ENCODE data around the gene MAP4K2.

The MAP4K2 gene

GRCh38 chr11:64834723-64835615 is 32.0 kb upstream of the MAP4K2 start:
- no peak for TF ChIP-seq CTCF (IDR thresholded peaks at IDR 0.05; ENCODE audit: low read depth, low read length)
- no peaks in the 10 kb centered on the region for H3K9me3 ChIP-seq (ENCODE audit: severe bottlenecking)
- H3K27me3 ChIP-seq (ENCODE audit: insufficient read depth, low read depth, severe bottlenecking) = no peaks in the 10 kb centered on the region
- no peak overlapping the region for H3K27ac ChIP-seq
- no peak for DNase-seq
- H3K4me3 ChIP-seq (ENCODE audit: low read depth, low read length) = no peak overlapping the region
- H3K36me3 ChIP-seq = peaks cover 51% of the 10 kb centered on the region

GRCh38 chr11:64834031-64834722 is 31.2 kb upstream of the MAP4K2 start:
- Histone ChIP-seq H3K27me3 (ENCODE audit: insufficient read depth, low read depth, severe bottlenecking) (no peaks in the 10 kb centered on the region), H3K36me3 (peaks cover 48% of the 10 kb centered on the region), H3K27ac (no peak overlapping the region), H3K9me3 (ENCODE audit: severe bottlenecking) (no peaks in the 10 kb centered on the region), H3K4me3 (ENCODE audit: low read depth, low read length) (no peak overlapping the region)
- DNase-seq = no peak
- no peak for TF ChIP-seq CTCF (IDR thresholded peaks at IDR 0.05; ENCODE audit: low read depth, low read length)

GRCh38 chr11:64833509-64833908 is 30.5 kb upstream of the MAP4K2 start:
- Histone ChIP-seq H3K36me3 (peaks cover 47% of the 10 kb centered on the region), H3K27me3 (ENCODE audit: insufficient read depth, low read depth, severe bottlenecking) (no peaks in the 10 kb centered on the region)
- DNase-seq = no peak

GRCh38 chr11:64833198-64833502 is 30.1 kb upstream of the MAP4K2 start:
- Histone ChIP-seq H3K9me3 (ENCODE audit: severe bottlenecking) (no peaks in the 10 kb centered on the region), H3K36me3 (peaks cover 45% of the 10 kb centered on the region), H3K27me3 (ENCODE audit: insufficient read depth, low read depth, severe bottlenecking) (no peaks in the 10 kb centered on the region), H3K4me3 (ENCODE audit: low read depth, low read length) (no peak overlapping the region), H3K27ac (no peak overlapping the region)
- no peak for DNase-seq
- no peak for TF ChIP-seq CTCF (IDR thresholded peaks at IDR 0.05; ENCODE audit: low read depth, low read length)

More at GRCh38 chr11:64833509-64833908, 30.5 kb upstream of the MAP4K2 start:
- H3K4me3 ChIP-seq (ENCODE audit: low read depth, low read length) = no peak overlapping the region
- no peaks in the 10 kb centered on the region for H3K9me3 ChIP-seq (ENCODE audit: severe bottlenecking)
- no peak for TF ChIP-seq CTCF (IDR thresholded peaks at IDR 0.05; ENCODE audit: low read depth, low read length)
- no peak overlapping the region for H3K27ac ChIP-seq

GRCh38 chr11:64832467-64833197 is 29.6 kb upstream of the MAP4K2 start:
- no peaks in the 10 kb centered on the region for H3K27me3 ChIP-seq (ENCODE audit: insufficient read depth, low read depth, severe bottlenecking)
- TF ChIP-seq CTCF (IDR thresholded peaks at IDR 0.05; ENCODE audit: low read depth, low read length) = no peak
- no peak for DNase-seq
- H3K9me3 ChIP-seq (ENCODE audit: severe bottlenecking) = no peaks in the 10 kb centered on the region
- H3K27ac ChIP-seq = no peak overlapping the region
- no peak overlapping the region for H3K4me3 ChIP-seq (ENCODE audit: low read depth, low read length)
- H3K36me3 ChIP-seq = peaks cover 42% of the 10 kb centered on the region

All from WERI-Rb-1 (cell line).